Sigmoid colon (tissue), 4 donors: ENCODE results near the gene KIF4A.

Source experiments
- EP300 ChIP-seq, 4 donors: sonication (generic); formaldehyde crosslinking; IDR thresholded peaks; one replicate each; pipeline ENCODE4 v1.6.1; 2017; ENCODE audit warnings: antibody characterized with exemption in 4 of 4
- POLR2A ChIP-seq, 2 donors: fragments of 450-650 bp; IDR thresholded peaks; one replicate each; pipeline ENCODE4 v1.6.1; 2016; ENCODE audit warnings: antibody characterized with exemption in 2 of 2, mild to moderate bottlenecking in 2 of 2, moderate library complexity in 2 of 2
- POLR2AphosphoS5 ChIP-seq, 4 donors: sonication (generic); formaldehyde crosslinking; IDR thresholded peaks; one replicate each; pipeline ENCODE4 v1.6.1; 2017; ENCODE audit warnings: antibody characterized with exemption in 4 of 4
- TF ChIP-seq, protein P1 (sequence below), 4 experiments: fragments of 450-650 bp in 3 of 4; fragments of 200-600 bp in 1 of 4; IDR thresholded peaks; one replicate each; pipeline ENCODE4 v1.5.1; 2016 to 2019; ENCODE audit warnings: antibody characterized with exemption in 4 of 4, mild to moderate bottlenecking in 3 of 4, moderate library complexity in 2 of 4

DNA sequence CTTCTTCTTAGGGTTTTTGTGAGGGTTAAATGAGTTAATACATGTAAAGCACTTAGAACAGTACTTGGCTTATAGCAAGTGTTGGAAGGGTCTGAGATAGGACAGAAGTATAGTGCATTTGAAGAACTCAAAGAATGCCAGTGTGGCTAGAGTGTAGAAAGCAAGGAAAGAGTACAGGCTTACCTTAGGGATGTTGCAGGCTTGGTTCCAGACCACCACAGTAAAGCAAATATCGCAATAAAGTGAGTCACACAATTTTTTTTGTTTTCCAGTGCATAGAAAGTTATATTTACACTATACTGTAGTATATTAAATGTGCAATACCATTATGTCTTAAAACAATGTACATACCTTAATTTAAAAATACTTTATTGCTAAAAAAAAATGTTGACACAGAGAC, 41.3 kb downstream of the KIF4A start:
- TF ChIP-seq EP300 (IDR thresholded peaks at IDR 0.05) (no peak), POLR2A (IDR thresholded peaks at IDR 0.05) (no peak), POLR2AphosphoS5 (IDR thresholded peaks at IDR 0.05) (no peak)
- TF ChIP-seq, protein P1, sequence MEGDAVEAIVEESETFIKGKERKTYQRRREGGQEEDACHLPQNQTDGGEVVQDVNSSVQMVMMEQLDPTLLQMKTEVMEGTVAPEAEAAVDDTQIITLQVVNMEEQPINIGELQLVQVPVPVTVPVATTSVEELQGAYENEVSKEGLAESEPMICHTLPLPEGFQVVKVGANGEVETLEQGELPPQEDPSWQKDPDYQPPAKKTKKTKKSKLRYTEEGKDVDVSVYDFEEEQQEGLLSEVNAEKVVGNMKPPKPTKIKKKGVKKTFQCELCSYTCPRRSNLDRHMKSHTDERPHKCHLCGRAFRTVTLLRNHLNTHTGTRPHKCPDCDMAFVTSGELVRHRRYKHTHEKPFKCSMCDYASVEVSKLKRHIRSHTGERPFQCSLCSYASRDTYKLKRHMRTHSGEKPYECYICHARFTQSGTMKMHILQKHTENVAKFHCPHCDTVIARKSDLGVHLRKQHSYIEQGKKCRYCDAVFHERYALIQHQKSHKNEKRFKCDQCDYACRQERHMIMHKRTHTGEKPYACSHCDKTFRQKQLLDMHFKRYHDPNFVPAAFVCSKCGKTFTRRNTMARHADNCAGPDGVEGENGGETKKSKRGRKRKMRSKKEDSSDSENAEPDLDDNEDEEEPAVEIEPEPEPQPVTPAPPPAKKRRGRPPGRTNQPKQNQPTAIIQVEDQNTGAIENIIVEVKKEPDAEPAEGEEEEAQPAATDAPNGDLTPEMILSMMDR (IDR thresholded peaks at IDR 0.05), result no peak
